ENCODE results near the gene LIPM. TPM values are rescaled to one million over a fixed set of nuclear protein-coding genes. Genes with fewer than 3 reads are reported as not detected.

The LIPM gene
- total and polyA plus RNA-seq, 9 donors, result 0.14 TPM; not detected in 8

- Histone ChIP-seq H3K4me1 (ENCODE audit: control insufficient read depth, insufficient read depth, low read length) (no peaks in the 10 kb centered on the region), H3K27ac (ENCODE audit: low read length) (no peak overlapping the region), H3K4me3 (ENCODE audit: low read length) (no peak overlapping the region), H3K27me3 (ENCODE audit: control insufficient read depth, insufficient read depth, low read length) (no peaks in the 10 kb centered on the region), H3K36me3 (ENCODE audit: control insufficient read depth, insufficient read depth, low read length) (no peaks in the 10 kb centered on the region), H3K9me3 (replicated peaks; ENCODE audit: control insufficient read depth, low read depth, low read length) (no peaks in the 10 kb centered on the region)
- WGBS (ENCODE audit: insufficient coverage), result no CpG with 5 or more reads among the region's 2 CpGs
- DNase-seq, result no peak
These were observed 2.1 kb upstream of the LIPM start for GRCh38 chr10:88800152-88801125.

GRCh38 chr10:88803641-88804040 is 1.1 kb downstream of the LIPM start:
- no peaks in the 10 kb centered on the region for H3K9me3 ChIP-seq (replicated peaks; ENCODE audit: control insufficient read depth, low read depth, low read length)
- no peak overlapping the region for H3K27ac ChIP-seq (ENCODE audit: low read length)
- no CpG with 5 or more reads among the region's 2 CpGs for WGBS (ENCODE audit: insufficient coverage)
- H3K4me3 ChIP-seq (ENCODE audit: low read length), result no peak overlapping the region
- no peak for DNase-seq
- H3K36me3 ChIP-seq (ENCODE audit: control insufficient read depth, insufficient read depth, low read length), result no peaks in the 10 kb centered on the region
- H3K27me3 ChIP-seq (ENCODE audit: control insufficient read depth, insufficient read depth, low read length), result no peaks in the 10 kb centered on the region
- no peaks in the 10 kb centered on the region for H3K4me1 ChIP-seq (ENCODE audit: control insufficient read depth, insufficient read depth, low read length)

GRCh38 chr10:88804083-88804812 is 1.7 kb downstream of the LIPM start:
- WGBS (ENCODE audit: insufficient coverage), result 100% methylated on average over 2 of the region's 6 CpGs
- Histone ChIP-seq H3K27me3 (ENCODE audit: control insufficient read depth, insufficient read depth, low read length) (no peaks in the 10 kb centered on the region), H3K27ac (ENCODE audit: low read length) (no peak overlapping the region)

GRCh38 chr10:88805361-88805760 is 2.8 kb downstream of the LIPM start:
- H3K36me3 ChIP-seq (ENCODE audit: control insufficient read depth, insufficient read depth, low read length), result no peaks in the 10 kb centered on the region
- DNase-seq, result no peak
- no peak overlapping the region for H3K27ac ChIP-seq (ENCODE audit: low read length)
- H3K4me3 ChIP-seq (ENCODE audit: low read length), result no peak overlapping the region
- no peaks in the 10 kb centered on the region for H3K9me3 ChIP-seq (replicated peaks; ENCODE audit: control insufficient read depth, low read depth, low read length)
- no peaks in the 10 kb centered on the region for H3K27me3 ChIP-seq (ENCODE audit: control insufficient read depth, insufficient read depth, low read length)
- H3K4me1 ChIP-seq (ENCODE audit: control insufficient read depth, insufficient read depth, low read length), result no peaks in the 10 kb centered on the region
- WGBS (ENCODE audit: insufficient coverage), result no CpG with 5 or more reads among the region's 2 CpGs

More at GRCh38 chr10:88804083-88804812, 1.7 kb downstream of the LIPM start:
- H3K4me3 ChIP-seq (ENCODE audit: low read length), result no peak overlapping the region
- no peaks in the 10 kb centered on the region for H3K36me3 ChIP-seq (ENCODE audit: control insufficient read depth, insufficient read depth, low read length)
- H3K9me3 ChIP-seq (replicated peaks; ENCODE audit: control insufficient read depth, low read depth, low read length), result no peaks in the 10 kb centered on the region
- no peak for DNase-seq
- H3K4me1 ChIP-seq (ENCODE audit: control insufficient read depth, insufficient read depth, low read length), result no peaks in the 10 kb centered on the region

GRCh38 chr10:88805924-88806323 is 3.4 kb downstream of the LIPM start:
- no peak overlapping the region for H3K27ac ChIP-seq (ENCODE audit: low read length)
- DNase-seq, result no peak
- no peaks in the 10 kb centered on the region for H3K9me3 ChIP-seq (replicated peaks; ENCODE audit: control insufficient read depth, low read depth, low read length)
- WGBS (ENCODE audit: insufficient coverage), result 82% methylated on average over 3 of the region's 3 CpGs
- H3K36me3 ChIP-seq (ENCODE audit: control insufficient read depth, insufficient read depth, low read length), result no peaks in the 10 kb centered on the region
- H3K27me3 ChIP-seq (ENCODE audit: control insufficient read depth, insufficient read depth, low read length), result no peaks in the 10 kb centered on the region
- H3K4me3 ChIP-seq (ENCODE audit: low read length), result no peak overlapping the region
- no peaks in the 10 kb centered on the region for H3K4me1 ChIP-seq (ENCODE audit: control insufficient read depth, insufficient read depth, low read length)

- Histone ChIP-seq H3K4me3 (ENCODE audit: low read length) (no peak overlapping the region), H3K27me3 (ENCODE audit: control insufficient read depth, insufficient read depth, low read length) (no peaks in the 10 kb centered on the region), H3K27ac (ENCODE audit: low read length) (no peak overlapping the region), H3K4me1 (ENCODE audit: control insufficient read depth, insufficient read depth, low read length) (no peaks in the 10 kb centered on the region), H3K36me3 (ENCODE audit: control insufficient read depth, insufficient read depth, low read length) (no peaks in the 10 kb centered on the region), H3K9me3 (replicated peaks; ENCODE audit: control insufficient read depth, low read depth, low read length) (no peaks in the 10 kb centered on the region)
- DNase-seq, result no peak
- 45% methylated on average over 2 of the region's 4 CpGs for WGBS (ENCODE audit: insufficient coverage)
These were observed 7.1 kb downstream of the LIPM start for GRCh38 chr10:88809621-88810020.

GRCh38 chr10:88810196-88810961 is 7.8 kb downstream of the LIPM start:
- Histone ChIP-seq H3K4me1 (ENCODE audit: control insufficient read depth, insufficient read depth, low read length) (no peaks in the 10 kb centered on the region), H3K4me3 (ENCODE audit: low read length) (no peak overlapping the region), H3K27me3 (ENCODE audit: control insufficient read depth, insufficient read depth, low read length) (no peaks in the 10 kb centered on the region), H3K27ac (ENCODE audit: low read length) (no peak overlapping the region), H3K9me3 (replicated peaks; ENCODE audit: control insufficient read depth, low read depth, low read length) (no peaks in the 10 kb centered on the region), H3K36me3 (ENCODE audit: control insufficient read depth, insufficient read depth, low read length) (no peaks in the 10 kb centered on the region)
- WGBS (ENCODE audit: insufficient coverage), result no CpG with 5 or more reads among the region's 5 CpGs
- DNase-seq, result no peak

- Histone ChIP-seq H3K27ac (ENCODE audit: low read length) (no peak overlapping the region), H3K9me3 (replicated peaks; ENCODE audit: control insufficient read depth, low read depth, low read length) (no peaks in the 10 kb centered on the region), H3K4me1 (ENCODE audit: control insufficient read depth, insufficient read depth, low read length) (no peaks in the 10 kb centered on the region), H3K36me3 (ENCODE audit: control insufficient read depth, insufficient read depth, low read length) (no peaks in the 10 kb centered on the region), H3K27me3 (ENCODE audit: control insufficient read depth, insufficient read depth, low read length) (no peaks in the 10 kb centered on the region), H3K4me3 (ENCODE audit: low read length) (no peak overlapping the region)
- DNase-seq, result no peak
- WGBS (ENCODE audit: insufficient coverage), result 67% methylated on average over 1 of the region's 6 CpGs
These were observed 10.7 kb downstream of the LIPM start for GRCh38 chr10:88813200-88813599.

- no peak overlapping the region for H3K4me3 ChIP-seq (ENCODE audit: low read length)
- no CpG with 5 or more reads among the region's 3 CpGs for WGBS (ENCODE audit: insufficient coverage)
- DNase-seq, result no peak
- H3K9me3 ChIP-seq (replicated peaks; ENCODE audit: control insufficient read depth, low read depth, low read length), result no peaks in the 10 kb centered on the region
- no peak overlapping the region for H3K27ac ChIP-seq (ENCODE audit: low read length)
- no peaks in the 10 kb centered on the region for H3K27me3 ChIP-seq (ENCODE audit: control insufficient read depth, insufficient read depth, low read length)
- no peaks in the 10 kb centered on the region for H3K4me1 ChIP-seq (ENCODE audit: control insufficient read depth, insufficient read depth, low read length)
- no peaks in the 10 kb centered on the region for H3K36me3 ChIP-seq (ENCODE audit: control insufficient read depth, insufficient read depth, low read length)
These were observed 16.8 kb downstream of the LIPM start for GRCh38 chr10:88819290-88819689.

All from muscle of leg (tissue), 11 donors.